Keratinocyte (primary cell): ENCODE measurements around the gene GMEB2. TPM values are rescaled to one million over a fixed set of nuclear protein-coding genes. Genes with fewer than 3 reads are reported as not detected.

Experiments
- DNase-seq: peaks from one replicate; pipeline ENCODE4 v3.0.0-alpha.2; 2011; ENCODE audit warnings: low read depth, missing footprints, low spot score
- FAIRE-seq: peaks from 2 replicates; lab custom pipeline; 2011; peaks lifted over from hg19 to GRCh38; lab: Jason Lieb, UNC
- H2AFZ ChIP-seq: 2 replicates; pipeline ENCODE4 v1.6.0; 2012; ENCODE audit warnings: low read length, control low read depth, inconsistent platforms; ENCODE audit not compliant: control insufficient read depth
- H3K27ac ChIP-seq: 2 replicates; pipeline ENCODE4 v1.5.1; 2011; ENCODE audit warnings: low read length; ENCODE audit not compliant: control insufficient read depth, insufficient read depth
- H3K27me3 ChIP-seq: 3 replicates; pipeline ENCODE4 v1.6.0; 2011; ENCODE audit warnings: low read length; ENCODE audit not compliant: control insufficient read depth, insufficient read depth; ENCODE audit errors: extremely low read depth
- H3K36me3 ChIP-seq, 2 experiments: 2 replicates in 1 of 2; 3 replicates in 1 of 2; pipeline ENCODE4 v1.5.1; 2011; ENCODE audit warnings: low read length in 2 of 2, mild to moderate bottlenecking in 1 of 2; ENCODE audit not compliant: control insufficient read depth in 2 of 2, insufficient read depth in 2 of 2; ENCODE audit errors: extremely low read depth in 1 of 2
- H3K4me1 ChIP-seq: 3 replicates; pipeline ENCODE4 v1.5.1; 2011; ENCODE audit warnings: low read length; ENCODE audit not compliant: control insufficient read depth, insufficient read depth; ENCODE audit errors: extremely low read depth
- H3K4me2 ChIP-seq: 3 replicates; pipeline ENCODE4 v1.6.0; 2011; ENCODE audit warnings: low read depth, low read length; ENCODE audit not compliant: control insufficient read depth, insufficient read depth; ENCODE audit errors: extremely low read depth
- H3K4me3 ChIP-seq, 3 experiments: fragments of 200-600 bp in 1 of 3; sonication (generic) in 1 of 3; 2 replicates in 2 of 3; 3 replicates in 1 of 3; pipeline ENCODE4 v1.5.1; 2011 to 2016; ENCODE audit warnings: low read length in 3 of 3, mild to moderate bottlenecking in 3 of 3, control low read depth in 2 of 3, inconsistent platforms in 1 of 3, low read depth in 1 of 3, mixed read lengths in 1 of 3, mixed run types in 1 of 3, moderate library complexity in 1 of 3; ENCODE audit not compliant: control insufficient read depth in 2 of 3, insufficient read depth in 2 of 3; ENCODE audit errors: extremely low read depth in 1 of 3
- H3K79me2 ChIP-seq: 2 replicates; pipeline ENCODE4 v1.6.0; 2012; ENCODE audit warnings: low read length; ENCODE audit not compliant: control insufficient read depth, insufficient read depth
- H3K9ac ChIP-seq: 3 replicates; pipeline ENCODE4 v1.6.0; 2011; ENCODE audit warnings: low read length; ENCODE audit not compliant: control insufficient read depth, insufficient read depth; ENCODE audit errors: extremely low read depth
- H3K9me1 ChIP-seq: 3 replicates; pipeline ENCODE4 v1.6.0; 2011; ENCODE audit warnings: low read length; ENCODE audit not compliant: control insufficient read depth, insufficient read depth; ENCODE audit errors: extremely low read depth
- H3K9me3 ChIP-seq: 2 replicates; pipeline ENCODE4 v1.5.1; 2012; ENCODE audit warnings: low read depth, low read length; ENCODE audit not compliant: control insufficient read depth
- H4K20me1 ChIP-seq: 3 replicates; pipeline ENCODE4 v1.6.0; 2011; ENCODE audit warnings: low read length; ENCODE audit not compliant: control insufficient read depth, insufficient read depth; ENCODE audit errors: extremely low read depth
- CTCF ChIP-seq, 3 experiments: IDR thresholded peaks in 1 of 3; conservative IDR thresholded peaks in 1 of 3; optimal IDR thresholded peaks in 1 of 3; 2 replicates in 2 of 3; 3 replicates in 1 of 3; pipeline versions ENCODE3 to v1.5.1; 2011; ENCODE audit warnings: low read length in 3 of 3, mild to moderate bottlenecking in 3 of 3, moderate library complexity in 2 of 3, control low read depth in 1 of 3, inconsistent platforms in 1 of 3; ENCODE audit not compliant: insufficient read depth in 2 of 3; ENCODE audit errors: extremely low read depth in 1 of 3
- EZH2 ChIP-seq: IDR thresholded peaks from one replicate; pipeline ENCODE4 v1.6.1; 2012; ENCODE audit warnings: inconsistent platforms, mild to moderate bottlenecking, low read length, moderate library complexity
- dilution Hi-C: fragments of 300-500 bp; cut with MboI; formaldehyde crosslinking; loops from one replicate; pipeline ENCODE4 v1.7.0; 2020; ENCODE audit warnings: low sequenced_read_pairs; ENCODE audit not compliant: extremely low pct_ligation_motif_present
- polyA plus RNA-seq, 5 experiments: library from polyadenylated mRNA; depleted of rRNA in 3 of 5; stranded (reverse) in 3 of 5; stranded (forward) in 1 of 5; unstranded in 1 of 5; fragments of >200 nt; gene quantifications; 1 replicate in 1 of 5; 2 replicates in 3 of 5; 3 replicates in 1 of 5; pipeline versions ENCODE4 v1.2.1 to v1.2.3, GENCODE V29; 2011 to 2012; ENCODE audit warnings: missing spikeins in 2 of 5, low read depth in 1 of 5, low replicate concordance in 1 of 5

GMEB2 gene
- polyA plus RNA-seq, 1 donor (not counting 4 experiments of a cell fraction or from before 2014, with no cell fraction given), result 5.1 TPM

GRCh38 chr20:63567136-63567385 is 59.8 kb downstream of the GMEB2 start:
- peaks cover 7 to 39% of the 10 kb centered on the region in 2 experiments for H3K36me3 ChIP-seq
- TF ChIP-seq EZH2 (no peak), CTCF (optimal IDR thresholded peaks at IDR 0.05 in 1 of 3, IDR thresholded peaks at IDR 0.05 in 1 of 3, conservative IDR thresholded peaks at IDR 0.05 in 1 of 3; ENCODE audit: extremely low read depth in 1 of 3, insufficient read depth in 2 of 3, low read length in 3 of 3) (no peak)
- H2AFZ ChIP-seq, result no peak overlapping the region
- DNase-seq (no peak), FAIRE-seq (no peak)
- no peak overlapping the region for H3K27ac ChIP-seq
- dilution Hi-C loops, result no loop called here
- H3K9ac ChIP-seq, result no peak overlapping the region
- H3K4me3 ChIP-seq, result no peak overlapping the region
- no peaks in the 10 kb centered on the region for H3K27me3 ChIP-seq
- H4K20me1 ChIP-seq, result peaks cover 8% of the 10 kb centered on the region
- peaks cover 12% of the 10 kb centered on the region for H3K79me2 ChIP-seq
- H3K4me2 ChIP-seq, result no peak overlapping the region
- H3K9me3 ChIP-seq, result no peaks in the 10 kb centered on the region
- H3K4me1 ChIP-seq, result no peaks in the 10 kb centered on the region
- no peaks in the 10 kb centered on the region for H3K9me1 ChIP-seq

GRCh38 chr20:63566395-63567135 is 60.3 kb downstream of the GMEB2 start:
- no peak overlapping the region for H2AFZ ChIP-seq
- peaks cover 8% of the 10 kb centered on the region for H4K20me1 ChIP-seq
- FAIRE-seq (no peak), DNase-seq (no peak)
- dilution Hi-C loops, result no loop called here
- no peak overlapping the region for H3K9ac ChIP-seq
- H3K9me1 ChIP-seq, result no peaks in the 10 kb centered on the region
- no peak overlapping the region for H3K27ac ChIP-seq
- H3K4me1 ChIP-seq, result no peaks in the 10 kb centered on the region
- no peak overlapping the region for H3K4me3 ChIP-seq
- H3K36me3 ChIP-seq, result peaks cover 8 to 39% of the 10 kb centered on the region in 2 experiments
- H3K4me2 ChIP-seq, result no peak overlapping the region
- no peaks in the 10 kb centered on the region for H3K27me3 ChIP-seq
- TF ChIP-seq EZH2 (no peak), CTCF (optimal IDR thresholded peaks at IDR 0.05 in 1 of 3, IDR thresholded peaks at IDR 0.05 in 1 of 3, conservative IDR thresholded peaks at IDR 0.05 in 1 of 3; ENCODE audit: extremely low read depth in 1 of 3, insufficient read depth in 2 of 3, low read length in 3 of 3) (no peak)
- no peaks in the 10 kb centered on the region for H3K9me3 ChIP-seq
- H3K79me2 ChIP-seq, result peaks cover 12% of the 10 kb centered on the region
